Measurements from ENCODE around the gene UBASH3B. TPM values are rescaled to one million over a fixed set of nuclear protein-coding genes. Genes with fewer than 3 reads are reported as not detected.
A peak's percentile ranks its signal among the peaks of the same experiment; 100 is the strongest.

UBASH3B gene
- total and polyA plus RNA-seq, 2 donors (not counting 1 experiment from before 2014, with no cell fraction given), result 13.1 to 44.4 TPM

DNA sequence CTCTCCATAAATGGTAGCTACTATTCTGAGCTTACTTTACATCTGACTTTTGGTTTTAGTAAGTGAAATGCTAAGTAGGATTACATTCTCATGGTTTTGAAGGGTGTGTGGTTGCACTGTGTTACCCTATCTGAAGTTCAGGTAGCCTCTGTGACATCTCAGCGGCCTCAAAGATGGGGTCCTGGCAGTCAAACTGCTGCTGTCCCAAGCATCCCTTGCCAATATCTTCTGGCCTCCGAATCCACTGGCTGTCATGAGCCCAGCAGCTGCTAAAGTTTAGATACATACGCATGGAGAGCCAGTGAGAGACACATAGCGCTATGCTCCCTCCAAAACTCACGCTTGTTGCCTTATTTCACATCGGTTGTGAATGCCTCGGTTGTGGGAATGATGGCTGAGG lies 34.9 kb downstream of the UBASH3B start:
- H3K27ac ChIP-seq (ENCODE audit: insufficient read depth, low read length), result peak overlapping the region; percentile 74
- H2AFZ ChIP-seq (ENCODE audit: low read length), result peak overlapping the region; percentile 68
- H3K4me3 ChIP-seq (replicated peaks in 1 of 4; ENCODE audit: control extremely low read depth in 1 of 4, insufficient read depth in 1 of 4, low read depth in 3 of 4, low read length in 4 of 4), result peak overlapping the region in 3 of 4 experiments; percentile 3 to 23 (median 23)
- peaks cover 7% of the 10 kb centered on the region for H3K4me1 ChIP-seq (ENCODE audit: control insufficient read depth, extremely low read depth, insufficient read depth, low read length)
- no peak for DNase-seq (ENCODE audit: low read depth in 2 of 2)
- TF ChIP-seq EZH2 (IDR thresholded peaks at IDR 0.05; ENCODE audit: low read length, missing control alignments), result no peak
- TF ChIP-seq, protein P1, sequence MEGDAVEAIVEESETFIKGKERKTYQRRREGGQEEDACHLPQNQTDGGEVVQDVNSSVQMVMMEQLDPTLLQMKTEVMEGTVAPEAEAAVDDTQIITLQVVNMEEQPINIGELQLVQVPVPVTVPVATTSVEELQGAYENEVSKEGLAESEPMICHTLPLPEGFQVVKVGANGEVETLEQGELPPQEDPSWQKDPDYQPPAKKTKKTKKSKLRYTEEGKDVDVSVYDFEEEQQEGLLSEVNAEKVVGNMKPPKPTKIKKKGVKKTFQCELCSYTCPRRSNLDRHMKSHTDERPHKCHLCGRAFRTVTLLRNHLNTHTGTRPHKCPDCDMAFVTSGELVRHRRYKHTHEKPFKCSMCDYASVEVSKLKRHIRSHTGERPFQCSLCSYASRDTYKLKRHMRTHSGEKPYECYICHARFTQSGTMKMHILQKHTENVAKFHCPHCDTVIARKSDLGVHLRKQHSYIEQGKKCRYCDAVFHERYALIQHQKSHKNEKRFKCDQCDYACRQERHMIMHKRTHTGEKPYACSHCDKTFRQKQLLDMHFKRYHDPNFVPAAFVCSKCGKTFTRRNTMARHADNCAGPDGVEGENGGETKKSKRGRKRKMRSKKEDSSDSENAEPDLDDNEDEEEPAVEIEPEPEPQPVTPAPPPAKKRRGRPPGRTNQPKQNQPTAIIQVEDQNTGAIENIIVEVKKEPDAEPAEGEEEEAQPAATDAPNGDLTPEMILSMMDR (conservative IDR thresholded peaks at IDR 0.05 in 1 of 2, IDR thresholded peaks at IDR 0.05 in 1 of 2; ENCODE audit: low read depth in 1 of 2, low read length in 2 of 2), result no peak
- H3K9me3 ChIP-seq (ENCODE audit: control insufficient read depth, insufficient read depth, low read depth, low read length), result no peaks in the 10 kb centered on the region
- H4K20me1 ChIP-seq (ENCODE audit: control insufficient read depth, extremely low read depth, insufficient read depth, low read length), result no peaks in the 10 kb centered on the region
- peaks cover 24% of the 10 kb centered on the region for H3K79me2 ChIP-seq (ENCODE audit: control insufficient read depth, insufficient read depth, low read length)
- H3K9ac ChIP-seq (ENCODE audit: insufficient read depth, low read length), result peak overlapping the region; percentile 16
- H3K27me3 ChIP-seq (ENCODE audit: control insufficient read depth, insufficient read depth, low read length), result no peaks in the 10 kb centered on the region
- no peaks in the 10 kb centered on the region for H3K36me3 ChIP-seq (ENCODE audit: control insufficient read depth, insufficient read depth, low read length)
- H3K4me2 ChIP-seq (ENCODE audit: extremely low read depth, insufficient read depth, low read length), result peak overlapping the region; percentile 86

DNA sequence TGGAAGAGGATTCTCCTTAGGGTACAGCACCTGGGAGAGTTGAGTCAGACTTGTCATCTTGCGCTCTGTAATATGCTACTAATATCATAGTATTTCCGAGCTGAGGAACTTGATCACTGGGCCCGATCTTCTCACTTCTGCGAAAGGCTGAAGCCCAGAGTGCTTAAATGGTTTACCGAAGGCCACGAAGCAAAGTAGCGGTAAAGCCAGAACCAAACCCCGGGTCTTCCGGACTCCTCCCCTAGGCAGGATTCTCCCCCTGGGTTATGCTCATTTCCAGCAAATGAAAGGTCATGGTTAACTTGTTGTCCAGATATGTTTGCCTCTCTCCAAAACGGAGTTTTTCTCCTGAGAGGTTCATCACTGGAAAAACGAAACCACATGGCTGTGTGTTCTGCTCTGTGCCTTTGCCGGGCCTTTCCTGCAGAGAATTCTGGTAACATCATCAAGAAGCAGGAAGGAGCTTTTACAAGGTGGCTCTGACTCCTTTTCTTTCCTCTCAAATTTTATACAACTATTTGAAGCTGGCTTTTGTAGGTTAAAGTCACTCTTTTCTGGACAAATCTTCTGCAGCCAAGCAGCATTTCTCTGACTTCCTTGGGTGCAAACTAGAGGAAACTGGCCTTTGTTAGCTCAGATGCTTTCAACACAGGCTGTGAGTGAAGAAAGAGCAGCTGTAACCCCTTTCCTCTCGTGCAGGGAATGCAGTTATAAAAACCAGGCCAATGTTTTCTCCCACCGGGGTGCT lies 35.5 kb downstream of the UBASH3B start:
- DNase-seq (ENCODE audit: low read depth in 2 of 2), result peak; percentile 18 to 76
- no peaks in the 10 kb centered on the region for H3K36me3 ChIP-seq (ENCODE audit: control insufficient read depth, insufficient read depth, low read length)
- H3K4me1 ChIP-seq (ENCODE audit: control insufficient read depth, extremely low read depth, insufficient read depth, low read length), result peaks cover 7% of the 10 kb centered on the region
- TF ChIP-seq, protein P1 (conservative IDR thresholded peaks at IDR 0.05 in 1 of 2, IDR thresholded peaks at IDR 0.05 in 1 of 2; ENCODE audit: low read depth in 1 of 2, low read length in 2 of 2), result no peak
- TF ChIP-seq EZH2 (IDR thresholded peaks at IDR 0.05; ENCODE audit: low read length, missing control alignments), result no peak
- H3K4me3 ChIP-seq (replicated peaks in 1 of 4; ENCODE audit: control extremely low read depth in 1 of 4, insufficient read depth in 1 of 4, low read depth in 3 of 4, low read length in 4 of 4), result peak overlapping the region; percentile 3 to 23 (median 20)
- no peaks in the 10 kb centered on the region for H3K9me3 ChIP-seq (ENCODE audit: control insufficient read depth, insufficient read depth, low read depth, low read length)
- H3K27me3 ChIP-seq (ENCODE audit: control insufficient read depth, insufficient read depth, low read length), result no peaks in the 10 kb centered on the region
- H3K9ac ChIP-seq (ENCODE audit: insufficient read depth, low read length), result peak overlapping the region; percentile 45
- H4K20me1 ChIP-seq (ENCODE audit: control insufficient read depth, extremely low read depth, insufficient read depth, low read length), result no peaks in the 10 kb centered on the region
- H3K4me2 ChIP-seq (ENCODE audit: extremely low read depth, insufficient read depth, low read length), result peak overlapping the region; percentile 86
- H3K79me2 ChIP-seq (ENCODE audit: control insufficient read depth, insufficient read depth, low read length), result peaks cover 24% of the 10 kb centered on the region
- H2AFZ ChIP-seq (ENCODE audit: low read length), result peak overlapping the region; percentile 68
- peak overlapping the region; percentile 74 for H3K27ac ChIP-seq (ENCODE audit: insufficient read depth, low read length)

DNA sequence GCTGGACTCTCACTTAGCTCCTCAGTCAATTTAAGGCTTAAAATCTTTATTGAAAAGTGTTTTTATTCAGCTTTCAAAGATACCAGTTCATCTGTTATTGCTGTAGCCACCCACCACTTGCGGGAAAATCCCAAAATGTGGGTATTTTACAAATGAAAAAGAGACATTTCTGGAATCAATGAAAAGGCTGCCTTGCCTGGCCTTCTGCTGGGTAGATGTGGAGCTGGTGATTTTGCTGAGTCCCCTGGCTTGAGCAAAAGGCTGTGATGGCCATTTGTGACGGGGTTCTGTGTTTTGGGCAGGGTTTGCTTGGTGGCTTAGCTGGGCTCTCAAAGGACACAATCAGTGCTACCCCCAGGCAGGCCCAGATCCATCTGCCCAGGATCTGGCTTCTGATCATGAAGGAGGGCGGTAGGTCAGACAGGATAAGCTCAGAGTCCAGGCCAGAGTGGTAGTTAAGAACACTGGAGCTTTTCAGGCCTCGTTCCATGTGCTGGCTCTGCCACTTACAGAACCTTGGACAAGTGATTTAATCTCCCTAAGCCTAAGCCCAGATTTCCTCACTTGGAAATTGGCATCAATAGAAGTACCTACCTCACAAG lies 36.1 kb downstream of the UBASH3B start:
- Histone ChIP-seq H4K20me1 (ENCODE audit: control insufficient read depth, extremely low read depth, insufficient read depth, low read length) (no peaks in the 10 kb centered on the region), H3K4me2 (ENCODE audit: extremely low read depth, insufficient read depth, low read length) (peak overlapping the region; percentile 86), H3K79me2 (ENCODE audit: control insufficient read depth, insufficient read depth, low read length) (peaks cover 24% of the 10 kb centered on the region), H3K9me3 (ENCODE audit: control insufficient read depth, insufficient read depth, low read depth, low read length) (no peaks in the 10 kb centered on the region), H3K36me3 (ENCODE audit: control insufficient read depth, insufficient read depth, low read length) (no peaks in the 10 kb centered on the region), H3K27me3 (ENCODE audit: control insufficient read depth, insufficient read depth, low read length) (no peaks in the 10 kb centered on the region), H3K4me3 (replicated peaks in 1 of 4; ENCODE audit: control extremely low read depth in 1 of 4, insufficient read depth in 1 of 4, low read depth in 3 of 4, low read length in 4 of 4) (peak overlapping the region in 1 of 4 experiments; percentile 23), H3K9ac (ENCODE audit: insufficient read depth, low read length) (peak overlapping the region; percentile 1), H3K27ac (ENCODE audit: insufficient read depth, low read length) (peak overlapping the region; percentile 74), H3K4me1 (ENCODE audit: control insufficient read depth, extremely low read depth, insufficient read depth, low read length) (peaks cover 7% of the 10 kb centered on the region), H2AFZ (ENCODE audit: low read length) (peak overlapping the region; percentile 3)
- DNase-seq (ENCODE audit: low read depth in 2 of 2), result no peak
- TF ChIP-seq, protein P1 (conservative IDR thresholded peaks at IDR 0.05 in 1 of 2, IDR thresholded peaks at IDR 0.05 in 1 of 2; ENCODE audit: low read depth in 1 of 2, low read length in 2 of 2), result no peak
- TF ChIP-seq EZH2 (IDR thresholded peaks at IDR 0.05; ENCODE audit: low read length, missing control alignments), result no peak

Data from fibroblast of lung (primary cell).